Astrocyte (in vitro differentiated cells and primary cell): Measurements from ENCODE around the gene NLGN1. TPM values are rescaled to one million over a fixed set of nuclear protein-coding genes. Genes with fewer than 3 reads are reported as not detected.

Experiments
- DNase-seq: peaks from one replicate; pipeline ENCODE4 v3.0.0-alpha.2; 2010; ENCODE audit warnings: low read depth
- FAIRE-seq: peaks from 2 replicates; lab custom pipeline; 2011; peaks lifted over from hg19 to GRCh38; lab: Jason Lieb, UNC
- H2AFZ ChIP-seq: 2 replicates; pipeline ENCODE4 v1.6.0; 2012; ENCODE audit warnings: low read depth, low read length, inconsistent platforms
- H3K27ac ChIP-seq: 2 replicates; pipeline ENCODE4 v1.5.1; 2011; ENCODE audit warnings: low read depth, low read length, inconsistent platforms
- H3K27me3 ChIP-seq: 2 replicates; pipeline ENCODE4 v1.6.0; 2011; ENCODE audit warnings: low read length, inconsistent platforms; ENCODE audit not compliant: insufficient read depth
- H3K36me3 ChIP-seq: 2 replicates; pipeline ENCODE4 v1.5.1; 2011; ENCODE audit warnings: low read length, inconsistent platforms; ENCODE audit not compliant: insufficient read depth
- H3K4me1 ChIP-seq: 2 replicates; pipeline ENCODE4 v1.5.1; 2011; ENCODE audit warnings: low read length, inconsistent platforms; ENCODE audit not compliant: insufficient read depth
- H3K4me2 ChIP-seq: 2 replicates; pipeline ENCODE4 v1.6.0; 2012; ENCODE audit warnings: low read length, inconsistent platforms
- H3K4me3 ChIP-seq: 2 replicates; pipeline ENCODE4 v1.5.1; 2011; ENCODE audit warnings: low read depth, mild to moderate bottlenecking, low read length, inconsistent platforms; ENCODE audit not compliant: insufficient read depth
- H3K79me2 ChIP-seq: 2 replicates; pipeline ENCODE4 v1.6.0; 2012; ENCODE audit warnings: mild to moderate bottlenecking, low read length, inconsistent platforms; ENCODE audit not compliant: insufficient read depth
- H3K9ac ChIP-seq: 2 replicates; pipeline ENCODE4 v1.6.0; 2012; ENCODE audit warnings: mild to moderate bottlenecking, low read length, inconsistent platforms
- H3K9me3 ChIP-seq: 2 replicates; pipeline ENCODE4 v1.5.1; 2012; ENCODE audit warnings: low read depth, mild to moderate bottlenecking, low read length, inconsistent platforms; ENCODE audit not compliant: insufficient read depth
- H4K20me1 ChIP-seq: 2 replicates; pipeline ENCODE4 v1.6.0; 2012; ENCODE audit warnings: low read length, inconsistent platforms; ENCODE audit not compliant: insufficient read depth
- H3K27ac Mint-ChIP-seq: one replicate; pipeline ENCODE4 v1.8.0; 2021; ENCODE audit warnings: mild to moderate bottlenecking, mixed read lengths; ENCODE audit not compliant: unreplicated experiment
- H3K27me3 Mint-ChIP-seq: one replicate; pipeline ENCODE4 v1.8.0; 2021; ENCODE audit warnings: low read depth, mixed read lengths; ENCODE audit not compliant: unreplicated experiment
- H3K36me3 Mint-ChIP-seq: one replicate; pipeline ENCODE4 v1.8.0; 2021; ENCODE audit warnings: low read depth, mixed read lengths; ENCODE audit not compliant: unreplicated experiment
- H3K4me1 Mint-ChIP-seq: one replicate; pipeline ENCODE4 v1.8.0; 2021; ENCODE audit warnings: low read depth, mixed read lengths; ENCODE audit not compliant: unreplicated experiment
- H3K4me3 Mint-ChIP-seq: one replicate; pipeline ENCODE4 v1.8.0; 2021; ENCODE audit warnings: mild to moderate bottlenecking, moderate library complexity, mixed read lengths; ENCODE audit not compliant: unreplicated experiment
- H3K9me3 Mint-ChIP-seq: one replicate; pipeline ENCODE4 v1.8.0; 2021; ENCODE audit warnings: mild to moderate bottlenecking, mixed read lengths; ENCODE audit not compliant: unreplicated experiment
- CTCF ChIP-seq: IDR thresholded peaks from 2 replicates; pipeline ENCODE4 v1.5.1; 2011; ENCODE audit warnings: low read depth, mild to moderate bottlenecking, inconsistent platforms, low read length, moderate library complexity; ENCODE audit not compliant: insufficient read depth
- EZH2 ChIP-seq: IDR thresholded peaks from 2 replicates; pipeline ENCODE4 v1.6.1; 2012; ENCODE audit warnings: mild to moderate bottlenecking, low read length, inconsistent platforms; ENCODE audit not compliant: insufficient read depth
- total RNA-seq: library from RNA; stranded (reverse); gene quantifications from 2 replicates; pipeline ENCODE4 v1.2.1, GENCODE V29; 2021

NLGN1 gene
- total RNA-seq, 1 donor from 2014 or later: 1.2 TPM

- no peaks in the 10 kb centered on the region for H3K36me3 Mint-ChIP-seq
- Histone ChIP-seq H3K27me3 (no peaks in the 10 kb centered on the region), H3K9me3 (no peaks in the 10 kb centered on the region), H3K4me3 (no peak overlapping the region), H3K9ac (no peak overlapping the region), H3K4me2 (no peak overlapping the region), H3K36me3 (no peaks in the 10 kb centered on the region), H3K79me2 (no peaks in the 10 kb centered on the region), H2AFZ (no peak overlapping the region), H4K20me1 (no peaks in the 10 kb centered on the region), H3K4me1 (no peaks in the 10 kb centered on the region), H3K27ac (no peak overlapping the region)
- no peaks in the 10 kb centered on the region for H3K9me3 Mint-ChIP-seq
- H3K27ac Mint-ChIP-seq: no peak overlapping the region
- FAIRE-seq (no peak), DNase-seq (no peak)
- no peak for TF ChIP-seq CTCF
- TF ChIP-seq EZH2: no peak
- no peaks in the 10 kb centered on the region for H3K27me3 Mint-ChIP-seq
- H3K4me3 Mint-ChIP-seq: no peak overlapping the region
- H3K4me1 Mint-ChIP-seq: no peaks in the 10 kb centered on the region
These were observed 898.0 kb downstream of the NLGN1 start for GRCh38 chr3:174295306-174296092.

- Mint-ChIP-seq H3K27me3 (no peaks in the 10 kb centered on the region), H3K36me3 (no peaks in the 10 kb centered on the region), H3K4me1 (no peaks in the 10 kb centered on the region), H3K27ac (no peak overlapping the region), H3K9me3 (no peaks in the 10 kb centered on the region), H3K4me3 (no peak overlapping the region)
- no peaks in the 10 kb centered on the region for H4K20me1 ChIP-seq
- FAIRE-seq (no peak), DNase-seq (no peak)
- no peaks in the 10 kb centered on the region for H3K4me1 ChIP-seq
- no peak overlapping the region for H2AFZ ChIP-seq
- H3K4me3 ChIP-seq: no peak overlapping the region
- no peak overlapping the region for H3K27ac ChIP-seq
- no peaks in the 10 kb centered on the region for H3K79me2 ChIP-seq
- H3K4me2 ChIP-seq: no peak overlapping the region
- H3K9ac ChIP-seq: no peak overlapping the region
- no peaks in the 10 kb centered on the region for H3K27me3 ChIP-seq
- H3K36me3 ChIP-seq: no peaks in the 10 kb centered on the region
- TF ChIP-seq EZH2: no peak
- no peak for TF ChIP-seq CTCF
- H3K9me3 ChIP-seq: no peaks in the 10 kb centered on the region
These were observed 905.3 kb downstream of the NLGN1 start for GRCh38 chr3:174302746-174303315.
